ENCODE results near the gene THSD7A.

The THSD7A gene

DNA sequence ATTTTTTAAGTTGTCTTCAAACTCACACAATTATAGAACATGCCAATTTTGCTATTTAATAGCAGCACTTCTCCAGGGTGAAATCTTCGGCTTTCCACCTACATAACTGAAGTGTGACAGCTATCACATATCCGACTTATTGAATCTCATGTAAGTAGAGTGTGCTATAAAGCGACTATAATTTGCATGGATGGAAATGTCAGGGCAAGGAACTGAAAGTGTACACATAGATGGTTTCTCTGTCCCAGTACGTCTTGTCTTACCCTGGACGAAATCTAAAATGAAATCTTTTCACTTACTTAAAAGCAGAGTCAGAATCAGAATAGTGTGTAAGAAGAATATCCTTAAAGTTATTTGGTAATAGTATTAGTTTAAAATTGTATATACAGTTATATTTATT, 132.3 kb downstream of the THSD7A start:
- DNase-seq: no peak

DNA sequence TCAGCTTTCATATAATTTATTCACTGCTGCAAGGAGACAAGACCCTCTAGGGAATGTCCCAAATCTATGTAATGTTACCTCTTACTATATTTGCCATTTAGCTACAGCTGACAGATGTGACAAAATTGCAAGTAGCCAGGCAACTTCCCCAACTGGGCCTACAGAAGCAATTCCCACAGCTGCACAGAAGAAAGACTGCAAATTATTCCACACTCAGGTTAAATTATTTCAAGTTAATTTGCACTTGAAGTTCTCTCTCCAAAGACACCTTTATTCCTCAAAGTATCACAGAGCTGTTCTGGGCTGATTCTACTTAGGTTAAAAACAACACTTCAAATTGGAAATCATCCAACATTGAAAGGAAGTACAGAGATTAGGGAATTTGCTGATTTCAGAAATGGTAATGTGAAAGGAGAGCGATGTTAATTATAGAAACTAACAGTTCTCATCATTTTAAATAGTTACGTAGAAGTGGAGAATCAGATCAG, 133.6 kb downstream of the THSD7A start:
- DNase-seq: no peak

DNA sequence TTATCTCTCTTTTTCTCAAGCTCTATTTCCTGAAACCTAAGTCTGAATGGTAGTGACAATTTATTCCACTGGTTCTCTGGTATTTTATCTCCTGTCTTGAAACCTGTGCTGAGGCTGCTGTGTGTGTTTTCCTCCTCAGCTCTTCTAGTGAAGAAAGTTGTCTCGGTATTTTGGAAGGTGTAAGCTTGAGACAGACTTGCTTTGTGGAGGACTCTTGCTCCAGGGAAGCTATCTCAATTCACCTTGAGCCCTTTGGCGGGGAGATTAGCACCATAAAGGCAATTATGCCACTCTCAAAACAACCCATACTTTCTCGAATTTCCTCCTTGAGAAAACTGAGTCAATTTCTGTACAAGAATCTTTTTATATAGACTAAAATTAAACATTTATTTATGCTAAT, 141.6 kb downstream of the THSD7A start:
- no peak for DNase-seq

DNA sequence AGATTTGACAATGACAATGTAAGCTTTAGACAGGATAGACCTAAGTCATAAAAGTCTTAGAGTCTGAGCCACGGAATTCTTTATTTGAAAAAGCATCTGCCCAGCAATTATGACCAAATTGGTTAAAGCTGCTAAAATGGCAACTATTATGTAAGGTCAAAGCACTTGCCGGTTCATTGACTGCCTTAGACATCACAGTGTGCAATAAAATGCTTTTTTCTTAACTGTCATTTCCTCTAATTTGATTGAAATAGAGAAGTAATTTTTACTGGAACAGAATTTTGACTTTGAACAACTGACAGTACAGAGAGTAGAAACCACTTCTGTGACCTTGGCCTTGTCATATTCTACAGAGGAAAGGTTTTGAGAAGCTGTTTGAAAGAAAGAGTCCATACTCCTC, 142.9 kb downstream of the THSD7A start:
- no peak for DNase-seq

DNA sequence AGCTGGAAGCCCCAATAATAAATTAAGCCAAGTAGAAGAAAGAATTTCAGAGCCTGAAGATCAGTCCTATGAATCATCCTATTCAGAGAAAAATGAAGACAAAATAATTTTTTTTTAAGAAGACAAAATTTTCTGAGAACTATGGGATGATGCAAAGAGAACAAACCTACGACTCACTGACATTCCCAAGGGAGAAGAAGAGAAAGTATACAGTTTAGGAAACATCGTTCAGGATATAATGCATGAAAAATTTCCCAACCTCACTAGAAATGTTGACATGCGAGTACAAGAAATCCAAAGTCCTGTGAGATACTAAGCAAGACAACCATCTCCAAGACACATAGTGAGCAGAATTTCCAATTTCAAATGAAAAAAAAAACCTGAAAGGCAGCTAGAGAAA, 150.5 kb downstream of the THSD7A start:
- DNase-seq: no peak

DNA sequence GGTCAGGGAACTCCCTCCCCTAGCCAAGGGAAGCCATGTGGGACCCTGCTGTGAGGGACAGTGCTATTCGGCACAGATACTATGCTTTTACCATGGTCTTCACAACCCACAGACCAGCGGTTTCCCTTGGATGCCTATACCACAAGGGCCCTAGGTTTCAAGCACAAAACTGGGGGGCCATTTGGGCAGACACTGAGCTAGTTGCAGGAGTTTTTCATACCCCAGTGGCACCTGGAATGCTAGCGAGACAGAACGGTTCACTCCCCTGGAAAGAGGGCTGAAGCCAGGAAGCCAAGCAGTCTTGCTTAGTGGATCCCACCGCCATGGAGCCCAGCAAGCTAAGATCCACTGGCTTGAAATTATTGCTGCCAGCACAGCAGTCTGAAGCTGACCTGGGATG, 156.8 kb downstream of the THSD7A start:
- DNase-seq: no peak

DNA sequence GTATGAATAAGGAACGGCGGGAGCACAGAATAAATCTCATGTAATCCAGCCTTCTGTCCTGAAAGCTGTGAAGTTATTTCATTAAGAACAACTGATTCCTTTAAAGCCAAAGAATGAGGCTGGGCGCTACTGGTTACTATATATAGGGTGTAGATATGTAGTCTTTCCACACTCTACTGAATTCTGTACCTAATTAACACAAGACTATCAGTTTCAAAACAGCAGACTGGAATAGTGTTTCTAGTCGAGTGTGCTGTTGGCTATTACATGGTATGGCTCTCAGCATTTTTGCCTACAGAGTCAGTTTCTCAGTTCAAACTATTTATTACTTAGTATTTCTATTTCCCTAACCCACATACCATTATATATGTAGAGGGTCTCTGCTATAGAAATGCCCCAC, 163.3 kb downstream of the THSD7A start:
- DNase-seq: no peak

DNA sequence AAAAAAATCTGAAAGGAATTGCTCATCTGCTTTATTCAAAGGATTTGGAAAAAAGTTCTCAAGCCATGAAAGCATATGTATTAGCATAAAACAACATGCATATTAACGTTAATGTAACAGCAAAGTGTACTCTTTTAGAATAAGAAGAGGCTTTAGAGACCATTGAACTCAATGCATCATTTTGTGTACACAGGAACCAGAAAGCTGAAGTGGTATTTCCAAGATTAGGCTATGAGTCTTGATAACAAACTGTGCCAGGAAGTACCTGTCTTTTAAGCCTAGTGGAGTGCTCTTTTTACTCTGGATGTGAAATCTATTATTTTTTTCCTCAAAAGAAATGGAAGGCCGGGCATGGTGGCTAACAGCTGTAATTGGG, 164.2 kb downstream of the THSD7A start:
- no peak for DNase-seq

DNA sequence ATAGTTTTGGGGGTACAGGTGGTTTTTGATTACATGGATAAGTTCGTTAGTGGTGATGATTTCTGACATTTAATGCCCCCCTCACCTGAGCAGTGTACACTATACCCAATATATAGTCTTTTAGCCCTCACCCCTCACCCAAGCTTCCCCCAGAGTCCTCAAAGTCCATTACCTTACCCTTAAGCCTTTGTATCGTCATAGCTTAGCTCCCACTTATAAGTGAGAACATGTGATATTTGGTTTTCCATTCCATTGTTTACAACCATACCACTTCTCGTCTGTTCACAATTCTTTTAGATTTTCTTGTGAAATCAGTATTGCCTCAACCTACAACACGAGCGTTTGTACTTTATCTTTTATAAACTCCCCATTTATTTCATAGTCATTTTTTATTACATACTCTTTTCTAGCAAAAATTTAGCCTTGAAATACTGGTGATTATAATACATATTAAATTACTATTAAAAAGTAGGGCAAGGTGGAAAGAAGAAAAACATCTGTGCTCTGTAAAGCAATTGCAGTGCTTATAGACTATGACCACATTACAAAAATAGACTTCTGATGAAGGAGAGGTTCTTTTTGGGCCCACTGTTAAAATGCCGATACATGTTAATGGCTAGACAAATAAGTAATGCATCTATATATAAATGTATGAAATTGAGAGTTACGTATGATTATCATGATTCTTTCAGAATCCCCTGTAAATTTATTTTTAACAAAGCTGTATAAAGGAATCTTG, 164.8 kb downstream of the THSD7A start:
- no peak for DNase-seq

DNA sequence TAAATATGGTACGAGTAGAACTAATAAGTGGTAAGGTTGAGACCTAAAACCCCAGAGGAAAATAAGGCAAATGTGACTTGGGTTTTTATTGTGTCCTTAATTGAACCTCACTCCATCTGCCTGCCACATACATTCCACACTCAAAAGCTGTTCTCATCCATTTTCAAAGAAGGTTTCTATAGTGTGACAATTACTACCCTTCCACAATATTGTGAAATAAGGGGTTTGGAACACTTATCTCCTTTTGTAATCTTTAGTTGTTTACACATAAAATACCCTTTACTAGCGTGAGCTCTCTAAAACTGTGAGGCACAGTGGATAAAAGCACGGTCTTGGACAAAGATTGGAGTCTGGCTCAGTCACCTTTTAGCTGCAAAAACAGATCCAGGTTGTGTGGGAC, 166.6 kb downstream of the THSD7A start:
- DNase-seq: peak; percentile 86

DNA sequence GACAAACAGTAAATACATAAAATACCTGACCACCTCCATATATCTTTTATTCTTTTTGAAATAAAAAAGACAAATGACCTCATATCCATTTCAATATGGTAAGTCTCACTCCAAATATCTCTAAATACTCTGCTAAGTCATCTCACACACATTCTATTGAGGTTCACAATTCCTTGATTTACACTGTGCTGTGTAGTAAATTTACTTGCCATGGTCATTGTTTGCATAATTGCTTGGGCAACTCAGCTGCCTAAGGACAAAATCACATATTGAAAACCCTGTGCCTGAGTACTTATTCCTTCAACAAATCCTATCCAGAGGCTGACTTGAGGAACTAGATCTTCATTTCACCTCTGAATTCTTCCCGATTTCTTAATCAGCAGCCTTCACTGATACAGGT, 176.4 kb downstream of the THSD7A start:
- DNase-seq: no peak

DNA sequence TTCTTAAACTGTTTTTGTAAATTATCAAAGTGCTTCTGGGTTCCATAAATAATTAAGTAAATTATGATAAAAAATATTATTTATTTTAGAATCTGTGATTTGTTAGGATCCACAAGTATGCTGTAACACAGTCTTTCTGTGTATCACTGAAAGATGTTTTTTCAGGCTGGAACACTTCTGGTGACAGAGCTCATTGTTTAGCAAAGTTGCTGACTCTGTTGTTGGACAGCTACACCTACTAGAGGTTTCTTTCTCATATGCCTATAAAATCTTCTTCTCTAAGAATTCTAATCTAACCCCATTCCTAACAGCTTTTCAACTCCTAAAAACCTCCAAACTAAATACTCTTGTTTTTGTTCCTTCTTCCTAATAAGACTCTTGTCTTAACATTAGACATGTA, 176.8 kb downstream of the THSD7A start:
- no peak for DNase-seq

DNA sequence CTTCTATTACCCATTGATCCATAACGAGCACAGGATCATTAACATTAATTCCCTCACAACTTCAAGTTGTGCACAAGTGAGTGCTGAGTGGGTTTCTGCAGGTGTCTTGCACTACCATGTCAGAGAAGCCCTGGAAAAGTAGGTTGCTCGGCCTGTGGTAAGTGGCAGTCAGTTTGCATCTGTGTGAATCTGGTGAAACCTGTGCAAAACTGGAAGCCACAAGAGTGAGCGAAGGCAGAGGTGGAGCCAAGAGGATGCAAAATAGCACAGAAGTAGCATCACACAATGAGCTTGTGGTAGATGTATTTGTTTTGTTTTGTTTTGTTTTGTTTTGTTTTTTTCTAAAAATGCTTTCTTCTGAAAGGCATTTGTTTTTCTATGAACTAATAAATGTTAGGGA, 181.5 kb downstream of the THSD7A start:
- DNase-seq: no peak

DNA sequence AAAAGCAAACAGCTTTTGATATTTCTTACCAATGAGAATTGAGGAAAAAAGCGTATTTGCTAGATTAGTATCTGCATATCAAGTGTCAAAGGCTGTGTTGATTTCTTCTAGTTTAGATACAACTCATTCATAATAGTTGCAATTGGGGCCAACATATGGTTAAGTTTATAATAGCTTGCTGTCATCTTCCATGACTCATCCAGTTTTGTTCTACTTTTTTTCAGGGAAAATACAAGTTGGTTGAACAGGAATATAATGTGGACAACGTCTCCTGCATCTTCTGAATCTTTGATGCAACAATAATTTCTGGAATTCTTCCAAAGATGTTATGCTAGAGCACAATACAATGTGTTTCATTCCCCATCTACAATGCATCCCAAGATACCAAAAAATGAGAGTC, 182.0 kb downstream of the THSD7A start:
- no peak for DNase-seq

DNA sequence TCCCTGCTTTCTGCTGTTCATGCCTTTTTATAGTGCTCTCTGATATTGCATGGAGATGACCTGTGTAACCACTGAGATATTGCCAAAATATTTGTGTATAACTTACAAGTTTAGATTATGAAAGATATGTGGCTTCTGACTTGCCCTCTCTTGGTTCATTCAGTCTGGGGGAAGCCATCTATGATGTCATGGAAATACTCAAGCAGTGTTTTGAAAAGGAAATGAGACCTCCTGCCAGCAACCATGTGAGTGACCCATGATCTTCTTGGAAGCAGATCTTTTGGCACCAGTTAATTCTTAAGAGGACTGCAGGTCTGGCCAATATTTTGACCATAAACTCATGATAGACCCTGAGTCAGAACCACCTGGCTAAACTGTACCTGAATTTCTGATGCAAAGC, 183.0 kb downstream of the THSD7A start:
- DNase-seq: no peak

DNA sequence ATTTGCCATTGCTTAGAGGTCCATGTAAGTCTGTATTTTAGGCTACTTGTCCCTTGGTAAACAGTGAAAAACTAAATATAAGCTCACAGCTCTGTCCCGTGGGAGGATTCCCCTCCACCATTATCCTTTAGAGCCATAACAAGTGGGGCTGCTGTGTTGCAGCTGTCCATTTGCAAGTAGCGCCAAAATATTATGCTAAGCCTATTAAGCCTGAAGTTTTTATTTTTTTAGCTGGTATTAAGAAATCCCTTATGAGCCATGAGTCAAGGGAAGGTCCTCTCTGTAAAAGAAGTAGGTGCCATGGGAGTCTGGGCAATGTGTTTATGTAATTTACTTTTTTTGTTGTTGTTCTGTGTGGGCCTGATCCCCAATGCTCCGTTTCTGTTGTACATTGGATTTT, 183.9 kb downstream of the THSD7A start:
- no peak for DNase-seq

DNA sequence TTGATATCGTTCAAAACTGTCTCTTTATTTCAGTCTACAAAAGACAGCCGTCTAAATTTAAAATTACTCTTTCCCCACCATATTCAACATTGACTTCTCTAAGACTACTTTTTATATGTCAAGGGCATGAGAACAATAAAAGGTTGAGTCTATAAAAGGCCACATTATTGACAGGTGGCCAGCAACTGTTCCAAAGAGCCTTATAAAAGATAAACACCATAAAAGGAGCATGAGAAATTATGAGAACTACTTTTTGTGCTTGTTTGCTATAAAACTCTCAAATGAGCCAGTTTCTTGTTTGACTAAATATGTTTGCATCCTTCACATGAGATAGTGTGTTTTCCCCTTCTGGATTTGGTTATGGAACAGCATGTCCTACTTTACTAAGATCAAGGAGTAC, 189.2 kb downstream of the THSD7A start:
- no peak for DNase-seq

DNA sequence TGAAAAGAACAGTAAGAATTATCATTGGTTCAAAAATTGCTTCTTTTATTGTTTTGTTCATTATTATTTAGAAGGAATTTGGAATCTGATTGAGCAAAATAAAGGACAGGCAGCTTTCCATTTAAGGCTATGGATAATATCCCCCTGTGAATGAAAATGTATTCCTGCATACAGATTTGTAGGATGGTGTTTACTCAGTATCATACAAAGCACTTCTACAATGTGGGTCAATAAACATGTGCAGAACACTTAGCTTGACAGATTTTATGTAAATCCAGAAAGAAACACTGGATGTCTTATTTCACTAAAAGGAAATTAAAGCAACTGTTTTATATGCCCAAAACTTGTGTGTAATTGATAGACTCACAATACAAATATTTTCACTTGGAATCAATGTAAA, 189.7 kb downstream of the THSD7A start:
- DNase-seq: no peak

DNA sequence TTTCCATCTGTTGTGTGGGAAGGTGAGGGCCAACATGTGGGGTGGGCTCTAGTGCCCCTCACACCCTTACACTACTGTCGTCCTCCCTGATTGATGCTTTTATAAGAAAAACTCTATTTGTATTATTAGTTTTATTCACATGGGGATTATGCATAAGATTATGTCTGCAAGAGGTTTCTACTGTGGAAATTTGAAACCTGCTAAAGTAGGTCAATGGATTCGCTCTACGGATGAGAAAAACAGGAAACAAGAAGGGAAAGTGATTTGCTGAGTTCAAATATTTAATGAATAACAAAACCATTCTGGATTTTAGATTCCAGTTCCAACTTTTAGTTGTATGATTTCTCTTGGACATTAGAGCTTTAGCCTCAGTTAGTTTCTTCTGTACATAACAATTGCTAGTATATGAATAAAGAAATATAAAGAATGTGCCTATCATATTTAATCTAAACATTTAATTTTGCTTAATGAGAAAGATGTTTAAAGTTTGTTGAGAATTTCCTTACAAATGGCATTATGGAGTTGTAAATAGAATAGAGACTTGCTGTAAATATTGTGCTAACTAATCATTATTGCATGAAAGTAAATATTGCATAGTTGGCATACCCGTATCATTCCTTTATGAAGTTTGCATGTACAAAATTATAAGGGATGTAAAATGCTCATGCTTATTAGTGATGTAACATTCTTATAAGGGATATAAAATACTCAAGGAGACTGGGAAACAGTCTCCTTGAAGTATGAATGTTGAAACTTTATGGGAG, 193.8 kb downstream of the THSD7A start:
- DNase-seq: no peak

DNA sequence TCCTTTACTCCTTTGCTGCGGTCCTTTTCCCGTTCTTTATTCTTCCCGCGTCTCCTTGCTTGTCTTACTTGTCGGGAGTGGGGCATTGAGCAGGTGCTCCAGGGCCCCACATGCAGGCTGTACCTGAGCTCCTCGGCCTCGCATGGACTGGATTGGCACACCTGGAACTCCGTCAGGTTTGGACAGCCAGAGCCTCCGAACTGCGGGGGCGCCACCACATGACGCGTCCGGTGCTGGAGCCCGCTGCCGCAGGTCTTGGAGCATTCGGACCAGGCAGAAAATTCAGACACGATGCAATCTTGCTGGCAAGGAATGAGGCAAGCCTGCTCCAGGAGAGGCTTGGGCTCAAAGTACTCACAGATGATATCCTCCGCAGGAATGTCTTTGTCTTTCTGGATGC, 195.7 kb downstream of the THSD7A start:
- DNase-seq: no peak

DNA sequence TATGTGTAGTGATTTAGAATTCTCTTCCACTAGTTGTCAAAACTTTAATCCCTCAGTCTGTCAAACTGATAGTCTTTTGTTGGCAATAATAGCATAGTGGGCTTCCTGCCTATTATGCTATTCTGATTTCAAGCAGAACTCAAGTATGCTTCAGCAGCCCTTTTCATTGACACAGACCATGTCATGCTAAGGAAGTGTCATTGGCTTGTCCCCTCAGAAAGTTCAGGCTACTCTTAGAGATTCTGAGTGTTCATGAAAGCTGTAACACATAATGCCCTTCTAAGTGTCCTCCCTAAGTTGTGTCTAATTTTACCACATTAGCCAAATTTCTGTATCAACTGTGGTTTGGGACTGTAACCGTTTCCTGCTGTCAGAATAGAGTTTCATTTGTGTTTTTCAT, 198.7 kb downstream of the THSD7A start:
- DNase-seq: no peak

DNA sequence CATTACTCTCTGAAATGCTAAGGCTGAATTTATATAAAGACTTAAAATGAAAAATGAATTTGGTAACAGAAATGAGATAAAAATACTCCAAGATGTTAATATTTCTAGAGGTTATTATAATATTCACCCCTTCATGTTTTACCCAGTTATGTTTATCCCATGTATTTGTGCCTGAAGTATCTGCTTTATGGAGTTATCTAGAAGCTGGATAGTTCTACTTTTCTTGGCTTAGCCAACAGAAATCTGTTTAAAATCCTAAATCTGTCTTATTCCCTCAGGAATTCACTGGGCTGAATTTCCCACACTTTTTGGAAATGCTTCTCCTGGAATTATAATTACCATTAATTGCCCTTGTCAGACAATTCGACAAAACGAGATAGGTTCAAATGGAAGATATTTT, 201.6 kb downstream of the THSD7A start:
- no peak for DNase-seq

DNA sequence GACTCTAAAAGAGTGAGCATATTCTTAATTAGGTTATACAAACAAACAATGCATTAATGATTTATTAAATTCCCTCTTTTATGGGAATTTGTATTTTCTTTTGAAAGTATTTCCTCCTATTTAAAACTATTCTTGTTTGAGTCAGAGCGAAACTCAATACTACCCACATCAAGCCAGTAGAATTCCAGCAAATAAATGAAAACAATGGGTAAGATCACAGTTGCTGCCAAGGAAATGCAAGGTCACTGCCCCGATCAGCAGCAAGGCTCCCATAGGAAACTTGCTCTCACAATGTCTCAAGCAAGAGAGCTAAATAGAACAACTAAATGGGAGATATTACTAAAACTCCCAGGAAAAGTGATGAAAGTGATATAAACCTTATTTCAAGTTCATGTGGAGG, 206.3 kb downstream of the THSD7A start:
- DNase-seq: no peak

DNA sequence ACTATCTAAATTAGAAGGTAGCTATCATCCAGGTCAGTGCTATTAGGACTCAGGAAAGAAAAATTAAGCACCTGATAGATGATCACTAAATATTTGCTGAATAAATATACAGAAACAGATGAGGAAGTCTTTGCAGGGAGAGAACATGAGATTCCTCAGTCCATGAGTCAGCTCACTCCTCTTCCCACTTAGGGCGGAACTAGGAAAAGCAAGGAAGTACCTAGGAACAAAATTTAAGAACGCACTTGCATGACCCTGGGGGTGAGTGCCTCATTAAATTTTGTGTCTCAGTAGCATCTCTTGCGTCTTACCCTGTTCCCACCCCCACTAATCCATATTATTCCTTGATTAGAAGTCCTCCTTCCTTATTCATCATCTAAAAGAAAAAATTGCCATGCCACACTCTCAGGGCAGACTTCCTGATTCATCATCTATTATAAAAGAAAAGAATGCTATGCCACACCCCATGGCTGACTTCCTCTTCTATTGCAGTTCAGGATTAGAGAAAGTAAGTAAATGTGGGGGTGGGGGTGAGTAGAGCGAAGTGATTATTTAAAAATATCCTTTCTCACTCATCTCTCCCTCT, 208.8 kb downstream of the THSD7A start:
- no peak for DNase-seq

Measured in NCI-H1105 (cell line).